GM21367 (cell line): ENCODE measurements around the gene BORCS8.
"Not testable (repeated sequence)": the region's sequence is repeated elsewhere in the genome, so short reads cannot be mapped to it uniquely, and the experiment has no call there.

ENCODE experiments used
- ATAC-seq: cut with Tn5 transposase; IDR thresholded peaks from one replicate; pipeline ENCODE4 v1.9.1; 2021; ENCODE audit not compliant: unreplicated experiment

Gene BORCS8

DNA sequence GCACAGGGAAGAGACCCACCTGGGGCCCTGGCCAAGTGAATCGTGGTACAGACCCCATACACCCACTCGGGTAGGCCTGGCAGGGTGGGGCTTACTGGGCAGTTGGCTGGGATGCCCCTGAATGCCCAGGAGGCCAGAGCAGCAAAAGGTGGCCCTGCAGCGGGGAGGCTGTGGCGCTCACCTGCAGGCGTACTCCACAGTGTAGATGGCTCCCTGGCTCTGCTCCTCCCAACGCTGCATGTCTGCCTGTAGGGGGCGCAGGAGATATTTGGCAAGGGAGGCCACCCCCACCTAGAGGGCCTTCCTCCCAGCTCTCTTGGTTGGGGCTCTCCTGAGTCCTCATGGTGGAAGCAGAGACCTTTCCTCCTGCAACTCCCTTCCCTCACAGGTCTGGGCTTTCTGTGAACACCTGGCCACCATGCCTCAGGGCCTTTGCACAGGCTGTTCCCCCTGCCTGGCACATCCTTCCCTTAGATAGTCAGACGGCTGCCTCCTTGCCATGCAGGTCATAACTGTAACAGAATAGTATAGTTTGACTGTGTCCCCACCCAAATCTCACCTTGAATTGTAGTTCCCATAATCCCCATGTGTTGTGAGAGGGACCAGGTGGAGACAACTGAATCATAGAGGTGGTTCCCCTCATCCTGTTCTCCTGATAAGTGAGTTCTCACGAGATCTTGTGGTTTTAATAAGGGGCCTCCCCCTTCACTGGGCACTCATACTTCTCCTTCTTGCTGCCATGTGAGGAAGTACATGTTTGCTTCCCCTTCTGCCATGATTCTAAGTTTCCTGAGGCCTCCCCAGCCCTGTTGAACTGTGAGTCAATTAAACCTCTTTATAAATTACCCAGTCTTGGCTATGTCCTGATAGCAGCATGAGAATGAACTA, 5.9 kb downstream of the BORCS8 start:
- no peak for ATAC-seq

DNA sequence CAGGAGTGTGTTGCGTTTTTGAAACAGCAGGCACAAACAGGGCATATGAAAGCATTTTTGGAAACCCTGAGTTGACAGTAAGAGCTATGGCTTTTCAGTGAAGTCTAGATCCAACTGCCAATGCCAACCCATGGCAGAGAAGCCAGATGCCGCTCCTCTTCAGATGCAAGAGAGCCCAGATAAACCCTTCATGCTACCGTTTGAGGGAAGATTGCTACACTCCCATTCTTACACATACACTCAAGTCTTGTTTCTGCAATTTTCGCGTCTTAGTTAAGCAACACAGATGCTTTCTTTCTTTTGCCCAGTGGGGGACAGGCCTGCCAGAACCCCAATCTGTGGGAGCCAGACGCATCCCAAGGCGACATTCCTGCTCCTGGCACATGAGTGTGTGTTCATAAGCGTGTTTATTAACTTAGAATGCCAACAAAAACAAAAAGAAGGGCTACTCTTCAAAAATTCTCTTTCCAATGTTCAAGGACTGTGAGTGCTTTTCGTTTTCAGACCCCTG, 10.4 kb downstream of the BORCS8 start:
- ATAC-seq = no peak

DNA sequence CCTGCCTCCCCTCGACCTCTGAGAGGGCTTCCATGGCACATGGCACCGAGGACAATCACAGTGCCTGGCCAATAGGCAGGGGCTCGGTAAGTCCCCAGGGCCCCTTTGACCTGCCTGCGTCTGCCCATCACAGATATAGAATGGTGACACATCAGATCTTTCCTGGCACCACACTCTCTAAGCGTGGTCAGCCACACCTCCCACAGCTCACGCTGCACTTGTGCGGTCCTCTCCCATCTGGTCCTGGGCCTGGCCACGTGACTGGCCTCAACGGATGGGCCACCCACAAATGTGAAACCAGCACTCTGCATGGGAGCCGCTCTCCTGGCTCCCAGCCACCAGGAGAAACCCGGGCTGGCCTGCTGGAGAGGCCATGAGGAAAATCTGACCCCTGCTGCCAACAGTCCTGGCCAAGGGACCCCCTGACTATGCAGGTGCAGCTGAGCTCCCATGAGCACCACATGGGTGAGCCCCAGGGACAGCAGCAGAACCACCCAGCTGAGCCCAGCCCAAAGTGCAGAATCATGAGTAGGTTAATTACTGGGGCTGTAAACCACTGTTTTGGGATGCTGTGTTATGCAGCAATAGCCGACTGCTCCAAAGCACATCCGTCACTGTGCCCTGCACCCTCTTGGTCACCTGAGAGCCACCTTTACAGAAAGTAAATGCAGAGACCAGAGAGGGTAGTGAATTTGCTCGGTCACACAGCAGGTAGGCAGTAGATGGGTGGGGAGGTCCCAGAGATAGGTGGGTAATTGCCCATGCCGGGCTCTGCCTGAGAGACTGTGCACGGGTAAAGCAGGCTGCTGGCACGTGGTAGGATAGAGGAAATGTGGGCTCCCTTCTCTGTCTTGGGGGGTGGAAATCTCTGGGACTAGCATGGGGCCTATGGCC, 12.2 kb downstream of the BORCS8 start:
- no peak for ATAC-seq

GRCh38 chr19:19176950-19177349, 15.0 kb downstream of the BORCS8 start:
- no peak for ATAC-seq

DNA sequence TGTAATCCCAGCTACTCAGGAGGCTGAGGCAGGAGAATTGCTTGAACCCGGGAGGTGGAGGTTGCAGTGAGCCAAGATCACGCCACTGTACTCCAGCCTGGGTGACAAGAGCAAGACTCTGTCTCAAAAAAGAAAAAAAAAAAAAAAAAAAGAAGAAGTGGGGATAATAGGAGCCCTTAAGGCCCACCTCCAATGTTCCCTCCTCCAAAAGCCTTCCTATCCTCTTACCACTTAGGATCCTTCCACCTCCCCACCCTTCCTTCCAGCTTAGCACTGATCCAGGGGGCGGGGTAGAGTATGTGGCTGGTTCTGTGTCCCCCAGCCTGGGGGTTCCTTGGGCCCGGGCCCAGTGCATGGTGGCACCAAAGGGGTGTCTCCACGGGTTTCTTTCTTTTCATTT, 18.7 kb downstream of the BORCS8 start:
- ATAC-seq = not testable (repeated sequence)

DNA sequence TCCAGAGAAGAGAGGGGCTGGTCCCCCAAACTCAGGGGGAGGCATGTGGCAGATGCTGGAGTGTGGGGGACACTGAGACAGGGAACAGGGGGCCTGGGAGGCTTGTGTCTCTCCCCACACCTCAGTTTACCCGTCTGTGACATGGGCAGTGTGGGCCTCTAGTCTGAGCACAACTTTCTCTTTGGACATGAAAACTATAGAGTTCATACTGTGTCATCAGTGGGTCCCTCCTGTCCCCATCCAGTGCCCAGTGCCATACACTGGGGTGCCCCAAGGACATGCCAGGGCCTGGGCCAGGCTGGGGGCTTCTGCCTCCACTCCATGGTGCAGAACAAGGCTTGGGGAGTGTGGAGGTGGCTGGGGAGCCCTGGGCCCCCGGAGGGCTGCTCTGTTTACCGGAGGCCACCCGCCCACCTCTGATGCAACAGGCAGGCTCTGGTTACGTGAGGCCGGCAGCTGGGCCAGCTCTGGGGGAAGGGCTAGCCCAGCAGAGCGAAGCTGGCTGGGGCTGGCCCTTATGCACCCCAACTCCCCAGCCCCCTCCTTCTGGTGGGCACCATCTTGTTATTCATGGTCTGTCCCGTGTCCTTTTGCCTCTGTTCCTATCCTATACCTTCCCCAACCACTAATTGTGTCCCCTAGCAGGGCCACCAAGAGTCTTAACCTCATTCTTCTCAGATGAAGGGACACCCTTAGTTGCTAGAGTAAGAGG, 20.0 kb downstream of the BORCS8 start:
- no peak for ATAC-seq

DNA sequence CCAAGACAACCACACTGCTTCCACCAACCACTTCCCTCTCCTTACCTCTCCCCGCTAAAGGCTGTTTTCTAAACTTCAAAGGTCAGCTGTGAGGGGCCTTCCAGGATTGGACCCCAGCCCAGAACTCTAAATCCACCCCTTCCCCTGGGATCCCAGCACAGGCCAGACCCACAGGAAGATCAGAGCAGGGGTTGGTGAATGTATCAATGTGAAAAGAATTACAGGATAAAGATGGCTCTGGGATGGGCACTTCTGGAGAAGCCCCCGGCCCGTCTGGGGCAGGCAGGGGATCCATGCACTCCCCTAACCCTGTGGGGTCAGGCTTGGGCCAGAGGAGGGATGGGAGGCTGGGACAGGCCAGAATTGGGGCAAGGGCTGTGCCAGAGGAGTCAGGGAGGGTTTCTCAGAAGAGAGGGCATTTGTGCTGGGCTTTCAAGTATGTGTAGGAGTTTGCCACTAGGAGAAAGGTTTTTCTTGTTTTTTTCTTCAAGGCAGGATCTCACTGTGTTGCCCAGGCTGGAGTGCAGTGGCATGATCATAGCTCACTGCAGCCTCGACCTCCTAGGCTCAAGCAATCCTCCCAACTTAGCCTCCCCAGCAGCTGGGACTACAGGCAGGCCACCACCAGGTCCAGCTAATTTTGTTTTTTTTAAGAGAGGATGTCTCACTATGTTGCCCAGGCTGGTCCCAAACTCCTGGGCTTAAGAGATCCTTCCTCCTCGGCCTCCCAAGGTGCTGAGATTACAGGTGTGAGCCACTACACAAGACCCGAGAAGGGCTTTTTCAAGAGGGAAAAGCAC, 20.9 kb downstream of the BORCS8 start:
- no peak for ATAC-seq

GRCh38 chr19:19170053-19170872, 21.7 kb downstream of the BORCS8 start, which contains the start of gene MEF2B:
MEF2B (minus strand) TSS chr19:19170263; CDS start chr19:19150735, 19,528 bp downstream.
- peak; percentile 82 for ATAC-seq

GRCh38 chr19:19169236-19170052, 22.5 kb downstream of the BORCS8 start:
- no peak for ATAC-seq

DNA sequence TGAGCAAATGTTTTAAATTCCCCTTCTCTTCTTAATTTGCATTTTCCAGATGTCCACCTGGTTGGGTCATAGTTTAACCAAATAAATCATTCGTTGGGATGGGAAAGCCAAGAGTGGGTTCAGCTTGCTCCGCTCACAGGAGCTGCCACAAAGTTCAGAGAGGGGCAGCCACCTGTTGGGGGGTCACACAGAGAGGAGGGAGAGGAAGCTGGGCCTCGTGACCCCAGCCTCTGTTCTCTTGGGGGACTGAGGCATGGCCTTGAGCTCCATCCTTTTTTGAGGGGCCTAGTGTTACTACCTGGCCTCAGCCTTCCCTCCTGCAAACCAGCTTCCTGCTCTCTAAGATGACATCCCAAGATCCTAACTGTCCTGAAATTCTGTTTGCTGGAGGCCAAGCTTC, 24.3 kb downstream of the BORCS8 start:
- ATAC-seq = no peak

GRCh38 chr19:19165396-19165795, 26.6 kb downstream of the BORCS8 start:
- no peak for ATAC-seq

- no peak for ATAC-seq
Observed at GRCh38 chr19:19162495-19162894, 29.5 kb downstream of the BORCS8 start.

- no peak for ATAC-seq
Observed at GRCh38 chr19:19160461-19161035, 31.4 kb downstream of the BORCS8 start.

- ATAC-seq = no peak
Observed at GRCh38 chr19:19159534-19159933, 32.4 kb downstream of the BORCS8 start.

DNA sequence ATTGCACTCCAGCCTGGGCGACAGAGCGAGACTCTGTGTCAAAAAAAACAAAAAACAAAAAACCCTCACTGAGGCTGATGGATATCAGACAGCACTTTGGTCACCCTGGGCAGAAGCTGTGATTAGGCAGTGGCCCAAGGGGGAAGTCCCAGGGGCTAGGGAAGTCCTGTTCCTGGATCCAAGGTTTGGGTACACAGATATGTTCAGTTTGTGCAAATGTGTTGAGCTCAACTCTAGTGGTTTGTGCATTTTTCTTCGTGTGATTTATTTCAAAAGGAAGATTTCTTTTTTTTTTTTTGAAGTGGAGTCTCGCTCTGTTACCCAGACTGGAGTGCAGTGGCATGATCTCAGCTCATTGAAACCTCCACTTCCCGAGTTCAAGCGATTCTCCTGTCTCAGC, 34.1 kb downstream of the BORCS8 start:
- ATAC-seq = no peak

- peak; percentile 56 for ATAC-seq
Observed at GRCh38 chr19:19155495-19156219, 36.3 kb downstream of the BORCS8 start.

DNA sequence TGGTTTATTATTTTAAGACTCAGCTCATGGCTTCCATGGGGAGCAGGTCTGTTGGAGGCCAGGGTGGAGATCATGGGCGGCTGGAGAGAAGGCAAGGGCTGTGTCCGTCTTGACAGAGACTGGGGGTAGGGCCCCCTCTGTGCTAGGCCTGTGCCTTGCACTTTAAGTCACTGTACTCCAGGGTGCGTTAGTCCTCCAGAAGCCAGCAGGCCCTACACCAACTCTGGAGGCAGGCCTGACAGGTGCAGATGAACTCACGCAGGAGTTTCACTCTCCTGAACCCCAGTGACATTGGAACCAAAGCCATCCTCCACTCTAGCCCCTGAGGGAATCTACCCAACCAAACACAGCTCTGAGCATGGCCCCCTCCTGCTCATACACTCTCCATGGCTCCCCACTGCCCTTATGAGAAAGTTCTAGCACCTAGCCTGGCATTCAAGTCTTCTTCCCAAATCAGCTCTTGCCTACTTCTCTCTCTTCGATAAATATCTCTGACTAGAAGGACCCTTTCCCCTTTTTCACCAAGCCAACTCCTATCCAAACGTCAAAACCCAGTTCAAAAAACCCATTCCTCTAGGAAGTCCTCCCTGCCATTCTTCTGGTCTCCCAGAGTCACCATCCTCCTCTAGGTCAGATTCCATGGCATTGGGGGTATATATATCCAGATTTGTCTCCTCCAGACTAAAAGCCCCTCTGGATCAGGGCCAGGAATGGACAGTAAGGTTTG, 37.0 kb downstream of the BORCS8 start:
- ATAC-seq = no peak
